Fibroblast of lung (primary cell): ENCODE results near the gene ATP10D. TPM values are rescaled to one million over a fixed set of nuclear protein-coding genes. Genes with fewer than 3 reads are reported as not detected.

Experiments used
- DNase-seq, 2 donors: peaks; one replicate each; pipeline versions ENCODE4 v3.0.0 to v3.0.0-alpha.2; 2010; ENCODE audit warnings: low read depth in 2 of 2
- H2AFZ ChIP-seq: 2 replicates; pipeline ENCODE4 v1.5.1; 2012; ENCODE audit warnings: low read length, control low read depth, inconsistent platforms
- H3K27ac ChIP-seq: 2 replicates; pipeline ENCODE4 v1.5.1; 2011; ENCODE audit warnings: low read length, control low read depth; ENCODE audit not compliant: insufficient read depth
- H3K27me3 ChIP-seq: 2 replicates; pipeline ENCODE4 v1.5.1; 2011; ENCODE audit warnings: mild to moderate bottlenecking, low read length; ENCODE audit not compliant: control insufficient read depth, insufficient read depth
- H3K36me3 ChIP-seq: 2 replicates; pipeline ENCODE4 v1.5.1; 2011; ENCODE audit warnings: low read length; ENCODE audit not compliant: control insufficient read depth, insufficient read depth
- H3K4me1 ChIP-seq: 2 replicates; pipeline ENCODE4 v1.5.1; 2011; ENCODE audit warnings: low read length; ENCODE audit not compliant: control insufficient read depth, insufficient read depth; ENCODE audit errors: extremely low read depth
- H3K4me2 ChIP-seq: 2 replicates; pipeline ENCODE4 v1.5.1; 2011; ENCODE audit warnings: low read length, control low read depth; ENCODE audit not compliant: insufficient read depth; ENCODE audit errors: extremely low read depth
- H3K4me3 ChIP-seq, 4 experiments: fragments of 200-600 bp in 1 of 4; sonication (generic) in 1 of 4; replicated peaks in 1 of 4; 2 replicates each; pipeline ENCODE4 v1.5.1; 2011 to 2016; ENCODE audit warnings: low read length in 4 of 4, low read depth in 3 of 4, mild to moderate bottlenecking in 3 of 4, control low read depth in 2 of 4, inconsistent platforms in 1 of 4, mixed read lengths in 1 of 4; ENCODE audit not compliant: insufficient read depth in 1 of 4; ENCODE audit errors: control extremely low read depth in 1 of 4
- H3K79me2 ChIP-seq: 2 replicates; pipeline ENCODE4 v1.5.1; 2012; ENCODE audit warnings: mild to moderate bottlenecking, low read length, inconsistent platforms; ENCODE audit not compliant: control insufficient read depth, insufficient read depth
- H3K9ac ChIP-seq: 2 replicates; pipeline ENCODE4 v1.5.1; 2011; ENCODE audit warnings: mild to moderate bottlenecking, low read length, control low read depth; ENCODE audit not compliant: insufficient read depth
- H3K9me3 ChIP-seq: 2 replicates; pipeline ENCODE4 v1.5.1; 2012; ENCODE audit warnings: low read depth, low read length; ENCODE audit not compliant: control insufficient read depth, insufficient read depth
- H4K20me1 ChIP-seq: 2 replicates; pipeline ENCODE4 v1.5.1; 2011; ENCODE audit warnings: low read length; ENCODE audit not compliant: control insufficient read depth, insufficient read depth; ENCODE audit errors: extremely low read depth
- CTCF ChIP-seq, 2 donors: IDR thresholded peaks in 1 of 2; conservative IDR thresholded peaks in 1 of 2; 1 replicate in 1 of 2; 2 replicates in 1 of 2; pipeline ENCODE4 v1.5.1; 2011 to 2012; ENCODE audit warnings: low read length in 2 of 2, control low read depth in 1 of 2, inconsistent platforms in 1 of 2, low read depth in 1 of 2, mild to moderate bottlenecking in 1 of 2
- EZH2 ChIP-seq: IDR thresholded peaks from 2 replicates; pipeline ENCODE4 v1.5.1; 2012; ENCODE audit warnings: low read length, control low read depth, mild to moderate bottlenecking; ENCODE audit errors: missing control alignments
- polyA plus RNA-seq, 2 donors: library from polyadenylated mRNA; depleted of rRNA in 1 of 2; stranded (reverse) in 1 of 2; unstranded in 1 of 2; fragments of >200 nt; gene quantifications; 2 replicates each; pipeline ENCODE4 v1.2.1, GENCODE V29; 2011 to 2012; ENCODE audit warnings: missing spikeins in 1 of 2
- total RNA-seq: library from RNA; depleted of rRNA; stranded (reverse); fragments of >200 nt; gene quantifications from 2 replicates; pipeline ENCODE4 v1.2.1, GENCODE V29; 2014

Gene ATP10D
- total and polyA plus RNA-seq, 2 donors (not counting 1 experiment from before 2014, with no cell fraction given), result 24.6 to 40.8 TPM

- H2AFZ ChIP-seq, result no peak overlapping the region
- no peaks in the 10 kb centered on the region for H3K79me2 ChIP-seq
- H4K20me1 ChIP-seq, result no peaks in the 10 kb centered on the region
- no peak for DNase-seq
- no peak overlapping the region for H3K9ac ChIP-seq
- no peaks in the 10 kb centered on the region for H3K27me3 ChIP-seq
- no peak overlapping the region for H3K4me3 ChIP-seq
- no peaks in the 10 kb centered on the region for H3K9me3 ChIP-seq
- H3K4me1 ChIP-seq, result no peaks in the 10 kb centered on the region
- TF ChIP-seq EZH2 (no peak), CTCF (conservative IDR thresholded peaks at IDR 0.05 in 1 of 2, IDR thresholded peaks at IDR 0.05 in 1 of 2; ENCODE audit: low read depth in 1 of 2, low read length in 2 of 2) (no peak)
- no peak overlapping the region for H3K27ac ChIP-seq
- no peak overlapping the region for H3K4me2 ChIP-seq
- H3K36me3 ChIP-seq, result no peaks in the 10 kb centered on the region
These were observed 14.6 kb downstream of the ATP10D start for GRCh38 chr4:47499700-47500099.

GRCh38 chr4:47500776-47501175 is 15.7 kb downstream of the ATP10D start:
- no peak overlapping the region for H3K4me2 ChIP-seq
- DNase-seq, result no peak
- H3K9me3 ChIP-seq, result no peaks in the 10 kb centered on the region
- no peak for TF ChIP-seq EZH2
- no peaks in the 10 kb centered on the region for H3K27me3 ChIP-seq
- no peak overlapping the region for H3K9ac ChIP-seq
- H3K4me3 ChIP-seq, result no peak overlapping the region
- no peak overlapping the region for H3K27ac ChIP-seq
- no peaks in the 10 kb centered on the region for H3K79me2 ChIP-seq
- H3K36me3 ChIP-seq, result no peaks in the 10 kb centered on the region
- H3K4me1 ChIP-seq, result no peaks in the 10 kb centered on the region
- H4K20me1 ChIP-seq, result no peaks in the 10 kb centered on the region
- no peak overlapping the region for H2AFZ ChIP-seq

GRCh38 chr4:47505147-47505546 is 20.1 kb downstream of the ATP10D start:
- H3K79me2 ChIP-seq, result no peaks in the 10 kb centered on the region
- DNase-seq, result no peak

More at GRCh38 chr4:47505147-47505546, 20.1 kb downstream of the ATP10D start:
- H3K4me3 ChIP-seq, result no peak overlapping the region
- no peaks in the 10 kb centered on the region for H4K20me1 ChIP-seq
- no peak overlapping the region for H2AFZ ChIP-seq
- H3K9ac ChIP-seq, result no peak overlapping the region
- no peak overlapping the region for H3K27ac ChIP-seq
- no peaks in the 10 kb centered on the region for H3K4me1 ChIP-seq
- H3K9me3 ChIP-seq, result no peaks in the 10 kb centered on the region
- TF ChIP-seq EZH2 (no peak), CTCF (conservative IDR thresholded peaks at IDR 0.05 in 1 of 2, IDR thresholded peaks at IDR 0.05 in 1 of 2; ENCODE audit: low read depth in 1 of 2, low read length in 2 of 2) (no peak)
- no peaks in the 10 kb centered on the region for H3K36me3 ChIP-seq
- no peak overlapping the region for H3K4me2 ChIP-seq
- no peaks in the 10 kb centered on the region for H3K27me3 ChIP-seq
